Activated CD4-positive, CD25-positive, alpha-beta regulatory T cell treated with anti-CD3 and anti-CD28 coated beads, Interleukin-2, amount 50 U/mL, for 24 hours (primary cell): Measurements from ENCODE around the gene PRKAR1B.

Experiments used
- ATAC-seq, 2 donors: fragments of 150-1000 bp; cut with Tn5 transposase; one replicate each; pipeline ENCODE4 v1.10.0; 2021; ENCODE audit warnings: mild to moderate bottlenecking in 1 of 2, moderate library complexity in 1 of 2

PRKAR1B gene

DNA sequence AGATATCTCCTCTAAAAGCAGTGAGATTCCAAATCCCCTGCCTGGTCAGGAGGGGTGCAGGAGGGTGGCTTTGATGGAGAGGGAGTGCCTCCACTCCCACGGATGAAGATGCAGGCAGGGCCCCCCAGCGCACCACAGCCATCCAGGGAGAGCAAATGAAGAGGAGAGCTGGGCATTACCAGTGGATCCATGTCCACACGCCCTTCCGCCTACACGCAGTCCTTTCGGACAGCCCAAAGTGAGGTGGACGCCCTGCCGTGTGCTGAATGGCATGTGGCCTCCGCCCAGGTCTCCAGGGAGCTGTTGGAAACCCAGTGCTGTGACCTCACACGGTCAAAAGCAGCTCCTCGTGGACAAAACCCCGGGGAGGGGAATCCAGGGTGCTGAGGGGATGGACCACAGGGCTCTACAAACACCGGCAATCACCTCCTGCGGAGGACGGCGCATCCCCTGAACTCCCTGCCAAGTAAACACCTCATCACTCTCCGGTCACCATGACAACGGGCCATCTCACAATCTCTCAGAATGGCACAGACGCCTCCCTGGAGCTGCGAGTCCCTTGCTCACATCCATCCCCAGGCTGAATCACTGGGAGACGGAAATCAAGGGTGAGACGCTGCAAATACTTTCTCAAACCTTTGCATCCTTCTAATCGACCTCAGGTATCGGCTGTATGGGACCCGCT is 35.6 kb downstream of the PRKAR1B start:
- no peak for ATAC-seq

DNA sequence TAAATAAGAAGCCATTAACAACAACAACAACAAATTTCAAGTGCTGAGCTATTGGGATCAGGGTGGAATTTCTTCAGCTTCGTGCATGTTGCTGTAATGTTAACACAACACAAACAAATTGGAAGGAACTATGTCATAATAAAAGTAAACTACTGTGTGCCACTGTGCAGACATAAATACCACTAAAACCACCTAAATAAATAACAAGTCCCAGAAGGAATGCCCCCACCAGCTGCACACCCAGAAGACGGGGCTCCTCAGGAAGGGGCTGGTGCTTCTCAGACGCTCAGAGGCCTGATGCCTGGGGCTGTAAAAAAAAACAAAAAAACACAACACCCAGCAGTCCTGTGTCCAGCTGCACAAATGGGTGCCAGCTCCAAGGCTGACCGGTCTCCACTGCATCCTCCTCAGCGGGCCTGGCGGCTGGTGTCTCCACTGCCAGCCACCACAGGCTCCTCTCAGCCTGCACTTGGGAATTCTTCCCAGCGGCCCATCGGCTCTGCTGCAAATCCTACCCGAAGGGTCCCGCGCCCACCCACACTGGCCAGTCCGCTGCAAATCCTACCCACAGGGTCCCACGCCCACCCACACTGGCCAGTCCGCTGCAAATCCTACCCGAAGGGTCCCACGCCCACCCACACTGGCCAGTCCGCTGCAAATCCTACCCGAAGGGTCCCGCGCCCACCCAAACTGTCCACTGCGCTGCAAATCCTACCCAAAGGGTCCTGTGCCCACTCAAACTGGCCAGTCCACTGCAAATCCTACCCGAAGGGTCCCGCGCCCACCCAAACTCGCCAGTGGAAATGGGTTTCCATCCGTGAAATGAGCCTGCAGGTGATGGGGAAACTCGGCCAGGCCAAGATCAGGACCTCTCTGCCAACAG is 36.4 kb downstream of the PRKAR1B start:
- ATAC-seq: no peak

DNA sequence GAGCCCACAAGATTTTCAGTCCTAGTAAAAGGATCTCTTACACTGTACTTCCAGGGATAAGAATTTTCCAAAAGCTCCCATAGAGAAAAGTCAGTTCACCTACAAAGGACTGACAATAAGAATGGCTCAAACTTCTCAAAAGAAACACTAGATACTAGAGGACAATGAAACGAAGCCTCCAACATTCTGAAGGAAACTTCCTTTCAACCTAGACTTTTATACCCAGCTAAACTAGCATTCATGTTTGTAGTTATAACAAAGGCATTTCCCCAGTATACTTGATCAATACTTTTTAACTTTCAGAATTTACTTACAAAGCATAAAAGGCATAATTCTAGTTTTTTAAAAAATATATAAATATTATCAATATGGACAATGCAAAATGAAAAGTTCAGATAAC is 41.5 kb downstream of the PRKAR1B start:
- ATAC-seq: no peak

- ATAC-seq: no peak
These were observed 42.7 kb downstream of the PRKAR1B start for GRCh38 chr7:684416-684815.

DNA sequence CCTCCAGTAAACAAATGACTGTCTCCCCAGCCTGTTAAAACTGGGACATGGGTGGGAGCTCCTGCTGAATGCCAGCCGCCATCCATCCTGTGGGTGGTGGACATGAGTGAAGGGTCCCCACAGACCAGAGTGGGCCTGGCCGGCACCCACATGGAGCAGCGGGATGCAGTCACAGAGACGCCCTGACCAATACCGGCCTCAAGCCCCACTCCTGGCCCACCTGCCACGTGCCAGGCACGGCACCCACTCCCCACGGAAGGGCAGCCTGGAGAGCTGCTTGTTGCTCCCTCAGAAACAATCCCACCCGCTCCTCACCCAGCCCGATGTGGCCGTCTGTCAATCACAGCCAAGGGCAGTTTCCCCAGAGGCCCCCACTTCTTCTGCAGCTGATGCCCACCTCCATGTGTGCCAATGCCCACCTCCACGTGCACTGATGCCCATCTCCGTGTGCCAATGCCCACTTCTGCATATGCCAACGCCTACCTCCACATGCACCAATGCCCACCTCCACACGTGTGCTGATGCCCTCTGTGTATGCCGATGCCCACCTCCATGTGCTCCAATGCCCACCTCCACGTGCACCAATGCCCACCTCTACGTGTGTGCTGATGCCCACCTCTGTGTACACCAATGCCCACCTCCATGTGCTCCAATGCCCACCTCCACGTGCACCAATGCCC is 43.4 kb downstream of the PRKAR1B start:
- no peak for ATAC-seq

DNA sequence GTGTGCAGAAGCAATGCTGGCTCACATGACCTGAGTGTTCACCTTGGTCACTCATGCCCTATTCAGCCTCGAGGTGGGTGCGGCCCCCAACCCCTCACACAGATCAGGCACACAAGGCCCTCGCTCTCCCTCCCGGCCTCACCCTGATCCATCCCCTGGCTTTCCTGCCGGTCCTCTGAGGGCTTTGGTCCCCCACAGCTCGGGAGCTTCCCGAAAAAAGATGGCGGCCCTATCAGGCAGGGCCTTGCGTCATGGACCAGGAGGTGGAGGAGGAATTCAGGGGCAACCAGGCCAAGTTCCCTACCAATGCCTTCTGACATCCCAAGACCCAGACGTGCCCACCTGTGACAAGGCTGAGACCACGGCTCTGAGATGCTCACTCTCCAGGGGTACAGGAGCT is 44.3 kb downstream of the PRKAR1B start:
- no peak for ATAC-seq

GRCh38 chr7:681551-682307 is 45.4 kb downstream of the PRKAR1B start:
- ATAC-seq: no peak

DNA sequence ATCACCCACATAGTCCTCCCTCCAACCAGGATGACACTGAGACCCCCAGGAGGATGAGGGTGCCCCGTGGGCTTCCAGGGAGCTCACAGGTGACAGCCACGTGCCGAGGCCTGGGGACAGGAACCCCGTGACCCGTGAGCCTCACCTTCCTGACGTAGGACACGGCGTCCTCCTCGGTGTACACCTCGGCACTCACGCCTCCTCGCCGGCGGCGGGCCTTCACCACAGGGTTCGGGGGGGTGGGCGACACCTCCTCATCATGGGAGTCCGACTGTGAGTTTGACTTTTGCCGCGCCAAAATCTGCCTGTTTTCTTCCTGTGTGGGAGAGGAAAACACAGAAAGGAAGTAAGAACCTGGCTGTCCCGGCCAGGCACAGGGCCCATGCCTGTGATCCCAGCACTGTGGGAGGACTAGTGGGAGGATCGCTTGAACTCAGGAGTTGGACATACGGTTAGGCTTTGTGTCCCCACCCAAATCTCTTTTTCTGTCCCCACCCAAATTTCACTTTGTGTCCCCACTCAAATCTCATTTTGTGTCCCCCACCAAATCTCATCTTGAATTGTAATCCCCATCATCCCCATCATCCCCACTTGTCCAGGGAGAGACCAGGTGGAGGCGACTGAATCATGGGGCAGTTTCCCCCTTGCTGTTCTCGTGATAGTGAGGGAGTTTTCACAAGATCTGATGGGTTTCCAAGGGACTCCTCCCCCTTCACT is 46.5 kb downstream of the PRKAR1B start:
- no peak for ATAC-seq

- no peak for ATAC-seq
These were observed 50.1 kb downstream of the PRKAR1B start for GRCh38 chr7:676972-677385.

- no peak for ATAC-seq
These were observed 50.7 kb downstream of the PRKAR1B start for GRCh38 chr7:676246-676971.

- no peak for ATAC-seq
These were observed 52.3 kb downstream of the PRKAR1B start for GRCh38 chr7:674454-675410.

DNA sequence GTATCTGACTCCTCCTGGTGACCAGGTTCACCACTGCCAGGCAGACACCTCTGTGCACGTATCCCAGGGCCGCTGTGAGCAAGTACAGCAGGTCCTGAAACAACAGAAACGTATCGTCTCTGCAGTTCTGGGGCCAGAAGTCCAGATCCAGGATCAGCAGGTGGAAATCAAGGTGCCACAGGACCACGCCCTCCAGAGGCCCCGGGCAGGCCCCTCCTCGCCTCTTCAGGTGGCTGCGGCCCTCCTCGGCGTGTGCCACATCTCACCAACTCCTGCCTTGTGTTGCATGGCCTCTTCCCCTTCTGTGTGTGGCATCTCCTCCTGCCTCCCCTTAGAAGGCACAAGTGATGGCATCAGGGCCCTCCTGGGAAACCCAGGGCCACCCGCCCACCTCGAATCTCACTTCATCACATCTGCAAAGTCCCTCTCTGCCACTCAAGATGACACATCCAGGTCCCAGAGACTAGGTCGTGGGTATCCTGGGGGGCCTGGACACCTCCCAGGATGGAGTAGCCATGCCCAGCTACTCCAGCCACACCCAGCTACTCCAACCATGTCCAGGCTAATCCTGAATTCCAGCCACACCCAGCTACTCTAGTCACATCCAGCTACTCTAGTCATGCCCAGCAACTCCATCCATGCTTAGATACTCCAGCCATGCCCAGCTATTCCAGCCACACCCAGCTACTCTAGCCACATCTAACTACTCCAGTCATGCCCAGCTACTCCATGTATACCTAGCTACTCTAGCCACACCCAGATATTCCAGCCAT is 53.2 kb downstream of the PRKAR1B start:
- ATAC-seq: no peak

DNA sequence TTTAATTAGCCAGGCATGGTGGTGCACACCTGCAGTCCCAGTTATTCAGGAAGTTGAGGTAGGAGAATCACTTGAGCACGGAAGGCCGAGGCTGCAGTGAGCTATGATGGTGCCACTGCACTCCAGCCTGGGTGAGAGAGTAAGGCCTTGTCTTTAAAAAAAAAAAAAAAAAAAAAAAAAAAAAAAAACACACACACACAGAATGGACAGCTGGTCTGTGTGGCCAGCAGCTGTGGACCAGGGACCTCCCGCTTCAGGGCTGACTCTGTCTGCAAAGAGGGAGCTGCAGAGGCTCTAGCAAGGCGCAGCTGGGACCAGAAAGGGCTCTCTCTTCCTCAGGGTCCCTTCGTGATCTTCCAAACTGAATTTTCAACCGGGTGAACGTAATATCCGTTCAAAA is 54.2 kb downstream of the PRKAR1B start:
- ATAC-seq: no peak

DNA sequence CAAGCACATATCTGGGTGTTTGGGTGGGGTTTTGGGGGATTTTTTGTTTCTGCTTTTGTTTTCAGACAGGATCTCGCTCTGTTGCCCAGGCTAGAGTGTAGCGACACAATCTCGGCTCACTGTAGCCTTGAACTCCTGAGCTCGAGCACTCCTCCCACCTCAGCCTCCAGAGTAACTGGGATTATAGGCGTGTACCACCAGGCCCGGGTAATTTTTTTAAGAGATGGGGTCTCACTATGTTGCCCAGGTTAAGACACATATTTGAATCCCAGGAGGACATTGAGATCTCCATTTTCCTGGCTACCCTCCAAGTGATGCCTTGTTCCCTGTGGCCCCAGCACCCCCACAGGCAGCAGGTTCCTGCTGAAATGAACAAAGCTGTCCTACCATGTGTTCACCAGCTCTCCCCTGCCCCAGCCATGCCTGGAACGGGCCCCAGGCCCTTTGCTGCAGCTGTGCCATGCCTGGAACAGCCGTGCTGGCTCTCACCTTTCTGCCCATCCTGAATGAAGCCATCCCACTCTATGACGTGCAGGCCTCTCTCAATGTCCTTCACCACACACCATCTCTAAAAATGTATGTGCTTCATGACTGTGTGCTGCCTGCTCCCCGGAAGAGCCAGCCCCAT is 55.6 kb downstream of the PRKAR1B start:
- no peak for ATAC-seq

DNA sequence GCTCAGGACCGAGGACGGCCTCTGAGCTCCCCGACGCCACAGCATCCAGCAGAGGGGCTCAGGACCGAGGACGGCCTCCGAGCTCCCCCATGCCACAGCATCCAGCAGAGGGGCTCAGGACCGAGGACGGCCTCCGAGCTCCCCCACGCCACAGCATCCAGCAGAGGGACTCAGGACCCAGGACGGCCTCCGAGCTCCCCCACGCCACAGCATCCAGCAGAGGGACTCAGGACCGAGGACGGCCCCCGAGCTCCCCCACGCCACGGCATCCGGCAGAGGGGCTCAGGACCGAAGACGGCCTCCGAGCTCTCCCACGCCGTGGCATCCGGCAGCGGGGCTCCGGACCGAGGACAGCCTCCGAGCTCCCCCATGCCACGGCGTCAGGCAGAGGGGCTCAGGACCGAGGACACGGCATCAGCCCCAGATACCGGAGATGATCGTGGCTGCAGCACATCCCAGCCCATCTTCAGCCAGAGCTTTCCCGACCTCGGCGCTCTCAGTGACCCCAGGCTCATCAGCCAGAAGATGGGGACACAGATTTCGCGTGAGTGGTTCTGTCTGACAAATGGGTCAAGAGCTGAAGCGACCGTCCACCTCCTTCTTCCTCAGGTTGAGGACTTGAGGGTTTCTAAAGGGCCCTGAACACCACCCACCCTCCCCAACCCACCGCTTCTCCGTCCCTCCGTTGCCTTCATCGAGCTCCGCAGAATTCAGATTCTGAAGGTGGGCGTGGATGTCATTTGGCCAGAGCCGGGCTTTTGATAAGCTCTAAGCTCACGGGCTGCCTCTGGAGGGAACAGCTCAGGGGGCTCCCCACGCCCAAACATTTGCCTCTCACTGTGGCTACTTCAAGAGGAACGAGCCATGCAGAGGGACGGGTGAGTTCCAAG is 56.3 kb downstream of the PRKAR1B start:
- ATAC-seq: no peak

- ATAC-seq: no peak
These were observed 58.1 kb downstream of the PRKAR1B start for GRCh38 chr7:668958-669357.

- ATAC-seq: no peak
These were observed 58.7 kb downstream of the PRKAR1B start for GRCh38 chr7:668139-668931.
